HG03575 (cell line): ENCODE data around the gene SGO1.

Experiments used
- ATAC-seq: cut with Tn5 transposase; IDR thresholded peaks from one replicate; pipeline ENCODE4 v1.9.1; 2021; ENCODE audit not compliant: unreplicated experiment, insufficient number of reproducible peaks, low FRiP score; ENCODE audit errors: extremely low read depth

SGO1 gene

GRCh38 chr3:20173844-20174410 is 12.1 kb downstream of the SGO1 start:
- ATAC-seq: no peak

- ATAC-seq: no peak
These were observed 24.3 kb downstream of the SGO1 start for GRCh38 chr3:20161714-20162113.

GRCh38 chr3:20160230-20160629 is 25.8 kb downstream of the SGO1 start:
- ATAC-seq: no peak

GRCh38 chr3:20154928-20155327 is 31.1 kb downstream of the SGO1 start:
- no peak for ATAC-seq

- no peak for ATAC-seq
These were observed 31.9 kb downstream of the SGO1 start for GRCh38 chr3:20154078-20154477.

DNA sequence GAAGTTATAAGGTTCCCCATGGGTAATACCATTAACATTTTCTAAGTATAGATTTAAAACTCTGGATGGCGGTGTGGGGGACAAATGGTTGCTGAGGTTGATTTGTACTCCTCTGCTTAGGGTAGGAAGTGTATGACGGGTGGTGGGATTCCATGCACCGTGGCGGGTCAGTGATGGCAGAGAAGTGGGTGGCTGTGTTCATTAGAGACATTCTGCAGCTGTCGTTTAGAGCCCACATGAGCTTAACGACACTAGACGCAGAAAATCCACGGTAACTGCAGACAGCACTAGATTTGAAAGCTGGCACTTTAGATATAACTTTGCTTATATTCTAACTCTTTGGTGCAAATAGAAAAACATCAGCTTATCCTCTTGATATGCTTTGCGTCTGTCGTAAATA is 37.5 kb downstream of the SGO1 start:
- no peak for ATAC-seq

GRCh38 chr3:20147361-20147760 is 38.6 kb downstream of the SGO1 start:
- no peak for ATAC-seq

DNA sequence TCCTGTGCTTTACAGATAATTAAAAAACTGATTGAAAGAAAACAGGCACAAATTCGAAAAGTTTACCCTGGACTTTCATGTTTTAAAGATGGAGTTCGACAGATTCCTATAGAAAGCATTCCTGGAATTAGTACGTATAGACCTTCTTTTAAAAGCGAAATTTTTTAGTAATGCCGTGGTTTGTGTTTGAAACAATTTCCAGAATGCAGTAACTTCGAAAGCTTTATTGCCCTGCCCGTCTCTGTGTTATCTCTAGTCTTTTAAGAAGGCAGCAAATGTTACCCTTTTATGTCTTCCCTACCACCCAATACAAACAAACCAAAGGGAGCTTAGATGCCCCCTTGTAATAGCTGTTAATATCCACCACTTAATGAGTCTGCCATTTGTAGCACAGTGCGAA is 39.7 kb downstream of the SGO1 start:
- ATAC-seq: no peak

GRCh38 chr3:20145874-20146273 is 40.1 kb downstream of the SGO1 start:
- no peak for ATAC-seq

DNA sequence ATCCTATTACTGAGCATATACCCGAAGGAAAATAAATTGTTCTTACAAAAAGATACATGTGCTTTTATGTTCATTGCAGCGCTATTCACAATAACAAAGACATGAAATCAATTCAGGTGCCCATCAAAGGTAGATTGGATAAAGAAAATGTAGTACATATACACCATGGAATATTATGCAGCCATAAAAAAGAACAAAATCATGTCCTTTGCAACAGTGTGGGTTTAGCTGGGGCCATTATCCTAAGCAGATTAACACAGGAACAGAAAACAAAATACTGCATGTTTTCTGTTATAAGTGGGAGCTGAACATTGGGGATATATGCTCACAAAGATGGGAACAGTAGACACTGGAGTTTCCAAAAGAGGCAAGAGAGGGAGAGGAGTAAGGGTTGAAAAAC is 42.5 kb downstream of the SGO1 start:
- ATAC-seq: no peak

- ATAC-seq: no peak
These were observed 43.5 kb downstream of the SGO1 start for GRCh38 chr3:20142517-20142916.

GRCh38 chr3:20141851-20142250 is 44.2 kb downstream of the SGO1 start:
- no peak for ATAC-seq

- no peak for ATAC-seq
These were observed 44.7 kb downstream of the SGO1 start for GRCh38 chr3:20141316-20141715.

- no peak for ATAC-seq
These were observed 45.1 kb downstream of the SGO1 start for GRCh38 chr3:20140881-20141280.

DNA sequence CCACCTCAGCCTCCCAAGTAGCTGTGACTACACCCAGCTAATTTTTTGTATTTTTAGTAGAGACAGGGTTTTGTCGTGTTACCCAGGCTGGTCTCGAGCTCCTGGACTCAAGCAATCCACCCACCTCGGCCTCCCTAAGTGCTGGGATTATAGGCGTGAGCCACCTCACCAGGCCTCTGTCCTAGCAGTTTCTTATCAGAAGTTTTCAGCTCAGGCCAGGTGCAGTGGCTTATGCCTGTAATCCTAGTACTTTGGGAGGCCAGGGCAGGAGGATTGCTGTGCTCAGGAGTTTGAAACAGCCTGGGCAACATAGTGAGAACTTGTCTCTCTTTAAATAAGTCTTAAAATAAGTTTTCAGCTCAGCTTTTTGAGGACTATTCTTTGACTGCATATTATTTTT is 48.4 kb downstream of the SGO1 start:
- no peak for ATAC-seq

DNA sequence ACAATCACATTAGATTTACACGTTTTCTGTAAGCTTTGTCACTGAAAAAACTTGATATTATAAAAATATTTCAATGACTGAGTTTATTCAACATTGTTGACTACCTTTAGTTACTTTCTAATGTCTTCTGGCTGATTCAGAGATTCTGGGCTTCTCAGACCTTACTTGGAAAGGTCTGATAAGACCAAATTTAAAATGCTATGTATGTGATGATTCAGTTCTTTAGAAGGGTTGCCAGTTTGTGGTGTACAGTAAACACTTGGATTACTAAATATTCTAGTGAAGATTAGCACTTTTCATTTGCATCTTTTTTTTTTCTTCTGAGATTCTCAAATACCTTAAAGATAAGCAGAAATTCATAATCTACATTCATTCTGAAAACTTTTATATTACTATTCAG is 49.8 kb downstream of the SGO1 start:
- ATAC-seq: no peak

GRCh38 chr3:20130106-20130505 is 55.9 kb downstream of the SGO1 start:
- no peak for ATAC-seq

GRCh38 chr3:20128358-20128757 is 57.6 kb downstream of the SGO1 start:
- no peak for ATAC-seq

- ATAC-seq: peak; percentile 99
These were observed 60.1 kb downstream of the SGO1 start for GRCh38 chr3:20125897-20126296.

DNA sequence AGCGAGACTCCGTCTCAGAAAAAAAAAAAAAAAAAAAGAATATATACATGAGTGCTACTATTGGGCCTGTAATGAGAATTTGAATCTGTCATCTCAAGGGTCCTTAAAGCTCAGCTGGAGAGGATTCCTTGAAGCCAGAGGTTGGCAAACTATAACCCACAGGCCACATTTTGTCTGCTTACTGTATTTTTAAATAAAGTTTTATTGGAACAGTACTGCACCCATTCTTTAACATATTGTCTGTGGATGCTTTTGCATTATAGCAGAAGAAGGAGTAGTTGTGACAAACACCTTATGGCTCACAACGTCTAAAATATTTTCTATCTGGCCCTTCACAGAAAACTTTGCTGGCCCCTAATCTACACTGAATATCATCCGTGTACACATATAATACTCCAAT is 60.7 kb downstream of the SGO1 start:
- ATAC-seq: no peak

DNA sequence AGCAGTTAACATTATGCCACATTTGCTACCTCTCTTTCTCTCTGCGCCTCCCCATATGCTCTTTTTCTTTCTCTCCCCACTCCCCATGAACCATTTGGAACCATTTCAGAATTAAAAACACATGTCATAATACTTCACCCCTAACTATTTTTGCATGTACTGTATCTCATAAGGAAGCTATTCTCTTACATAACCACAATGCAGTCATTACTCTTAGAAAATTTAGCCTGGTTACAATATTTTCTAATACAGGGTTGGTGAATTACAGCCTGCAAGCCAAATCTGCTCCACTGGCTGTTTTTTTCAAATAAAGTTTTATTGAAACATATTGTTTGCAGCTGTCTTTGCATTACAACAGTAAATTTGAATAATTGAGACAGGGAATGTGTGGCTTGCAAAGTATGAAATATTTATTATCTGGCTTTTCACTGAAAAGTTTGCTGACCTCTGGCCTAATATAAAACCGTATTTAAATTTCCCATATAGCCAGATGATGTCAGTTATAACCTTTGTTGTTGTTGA is 62.8 kb downstream of the SGO1 start:
- no peak for ATAC-seq
